HepG2 (cell line): Measurements from ENCODE around the gene CNPY4. TPM values are rescaled to one million over a fixed set of nuclear protein-coding genes. Genes with fewer than 3 reads are reported as not detected.
A peak's percentile ranks its signal among the peaks of the same experiment; 100 is the strongest.

Experiments
- BRF2 ChIP-seq: sonication (generic); formaldehyde crosslinking; IDR thresholded peaks from 2 replicates; pipeline ENCODE4 v1.8.1; 2022; ENCODE audit warnings: mild to moderate bottlenecking, missing genetic modification reagents
- CREB1 ChIP-seq, 2 experiments: fragments of 450-650 bp in 1 of 2; IDR thresholded peaks; 2 replicates each; pipeline ENCODE4 v1.6.1; 2016 to 2017; ENCODE audit warnings: control low read depth in 1 of 2, mild to moderate bottlenecking in 1 of 2, missing compliant biosample characterization in 1 of 2, missing genetic modification characterization in 1 of 2
- E2F1 ChIP-seq: sonication (generic); formaldehyde crosslinking; IDR thresholded peaks from 2 replicates; pipeline ENCODE4 v1.5.0; 2020; ENCODE audit warnings: missing genetic modification reagents
- HOXD1 ChIP-seq: sonication (generic); formaldehyde crosslinking; IDR thresholded peaks from 2 replicates; pipeline ENCODE4 v1.5.0; 2020; ENCODE audit warnings: missing genetic modification reagents
- MXD1 ChIP-seq: sonication (generic); formaldehyde crosslinking; IDR thresholded peaks from 2 replicates; pipeline ENCODE4 v1.4.0; 2020; ENCODE audit warnings: mild to moderate bottlenecking, missing genetic modification reagents
- POLR2A ChIP-seq, 2 experiments: IDR thresholded peaks; 2 replicates each; pipeline ENCODE4 v1.6.1; 2011; ENCODE audit warnings: low read depth in 2 of 2, low read length in 2 of 2, mild to moderate bottlenecking in 1 of 2, moderate library complexity in 1 of 2; ENCODE audit not compliant: insufficient read depth in 1 of 2
- RAD21 ChIP-seq: fragments of 450-650 bp; formaldehyde crosslinking; IDR thresholded peaks from 2 replicates; pipeline ENCODE4 v1.5.0; 2020; ENCODE audit warnings: mild to moderate bottlenecking
- SOX5 ChIP-seq: IDR thresholded peaks from 2 replicates; pipeline ENCODE4 v1.6.1; 2016; ENCODE audit warnings: borderline replicate concordance
- ZFP82 ChIP-seq: sonication (generic); formaldehyde crosslinking; IDR thresholded peaks from 2 replicates; pipeline ENCODE4 v1.5.1; 2020; ENCODE audit warnings: mild to moderate bottlenecking, missing genetic modification reagents, borderline replicate concordance
- ZNF142 ChIP-seq: sonication (generic); formaldehyde crosslinking; IDR thresholded peaks from 2 replicates; pipeline ENCODE4 v1.4.0; 2020; ENCODE audit warnings: missing genetic modification reagents
- ZNF30 ChIP-seq: sonication (generic); formaldehyde crosslinking; IDR thresholded peaks from 2 replicates; pipeline ENCODE4 v1.5.0; 2020; ENCODE audit warnings: mild to moderate bottlenecking, missing genetic modification reagents
- ZNF570 ChIP-seq: sonication (generic); formaldehyde crosslinking; IDR thresholded peaks from 2 replicates; pipeline ENCODE4 v1.4.0; 2020; ENCODE audit warnings: mild to moderate bottlenecking, missing genetic modification reagents, borderline replicate concordance
- ZNF788 ChIP-seq: sonication (generic); formaldehyde crosslinking; IDR thresholded peaks from 2 replicates; pipeline ENCODE4 v1.5.0; 2020; ENCODE audit warnings: mild to moderate bottlenecking, missing genetic modification reagents, borderline replicate concordance
- ZNF792 ChIP-seq: IDR thresholded peaks from 2 replicates; pipeline ENCODE4 v1.6.1; 2016
- ZSCAN21 ChIP-seq: sonication (generic); formaldehyde crosslinking; IDR thresholded peaks from 2 replicates; pipeline ENCODE4 v1.8.0; 2022; ENCODE audit warnings: mild to moderate bottlenecking, missing genetic modification reagents, moderate library complexity, borderline replicate concordance
- ZZZ3 ChIP-seq: sonication (generic); formaldehyde crosslinking; IDR thresholded peaks from 2 replicates; pipeline ENCODE4 v1.4.0; 2020; ENCODE audit warnings: missing genetic modification reagents, mild to moderate bottlenecking, borderline replicate concordance
- polyA plus RNA-seq, 8 experiments: library from polyadenylated mRNA; depleted of rRNA in 3 of 8; stranded (reverse) in 7 of 8; unstranded in 1 of 8; fragments of >200 nt; fragmentation: Illumina TruSeq in 4 of 8; extraction: Trizol in 4 of 8; gene quantifications; 2 replicates each; pipeline versions ENCODE4 v1.2.1 to v1.2.3, GENCODE V29; 2011 to 2016; ENCODE audit warnings: low read depth in 4 of 8, missing spikeins in 1 of 8, mixed read lengths in 1 of 8; ENCODE audit not compliant: insufficient read depth in 1 of 8
- total RNA-seq, 5 experiments: library from RNA; depleted of rRNA; stranded (reverse); fragments of >200 nt; fragmentation: Illumina TruSeq; extraction: Trizol; gene quantifications; 2 replicates each; pipeline ENCODE4 v1.2.3, GENCODE V29; 2016; ENCODE audit warnings: low read depth in 1 of 5
- TF ChIP-seq, protein P1 (sequence below): sonication (generic); formaldehyde crosslinking; IDR thresholded peaks from 2 replicates; pipeline ENCODE4 v1.5.0; 2020; ENCODE audit warnings: mild to moderate bottlenecking, missing genetic modification reagents
- TF ChIP-seq, protein P2 (sequence below): IDR thresholded peaks from 2 replicates; pipeline ENCODE4 v1.6.1; 2016; ENCODE audit warnings: low read depth, borderline replicate concordance
- TF ChIP-seq, protein P3 (sequence below): sonication (generic); formaldehyde crosslinking; IDR thresholded peaks from 2 replicates; pipeline ENCODE4 v1.5.1; 2020; ENCODE audit warnings: missing genetic modification reagents, mild to moderate bottlenecking, borderline replicate concordance

CNPY4 gene
- total and polyA plus RNA-seq, 2 of the 13 experiments (the other 11 are each of a cell fraction or from before 2014, with no cell fraction given): 6.2 to 12.7 TPM

- no peak for TF ChIP-seq BRF2
- no peak for TF ChIP-seq ZZZ3
- TF ChIP-seq POLR2A (IDR thresholded peaks at IDR 0.05; ENCODE audit: insufficient read depth in 1 of 2, low read depth in 2 of 2, low read length in 2 of 2): peak in 1 of 2 experiments; percentile 56; a peak in 2 of 4 replicates
- TF ChIP-seq, protein P1, sequence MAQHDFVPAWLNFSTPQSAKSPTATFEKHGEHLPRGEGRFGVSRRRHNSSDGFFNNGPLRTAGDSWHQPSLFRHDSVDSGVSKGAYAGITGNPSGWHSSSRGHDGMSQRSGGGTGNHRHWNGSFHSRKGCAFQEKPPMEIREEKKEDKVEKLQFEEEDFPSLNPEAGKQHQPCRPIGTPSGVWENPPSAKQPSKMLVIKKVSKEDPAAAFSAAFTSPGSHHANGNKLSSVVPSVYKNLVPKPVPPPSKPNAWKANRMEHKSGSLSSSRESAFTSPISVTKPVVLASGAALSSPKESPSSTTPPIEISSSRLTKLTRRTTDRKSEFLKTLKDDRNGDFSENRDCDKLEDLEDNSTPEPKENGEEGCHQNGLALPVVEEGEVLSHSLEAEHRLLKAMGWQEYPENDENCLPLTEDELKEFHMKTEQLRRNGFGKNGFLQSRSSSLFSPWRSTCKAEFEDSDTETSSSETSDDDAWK: no peak
- TF ChIP-seq SOX5 (CRISPR knock-in tag): peak; percentile 62
- no peak for TF ChIP-seq ZNF142 (CRISPR knock-in tag)
- TF ChIP-seq, protein P2, sequence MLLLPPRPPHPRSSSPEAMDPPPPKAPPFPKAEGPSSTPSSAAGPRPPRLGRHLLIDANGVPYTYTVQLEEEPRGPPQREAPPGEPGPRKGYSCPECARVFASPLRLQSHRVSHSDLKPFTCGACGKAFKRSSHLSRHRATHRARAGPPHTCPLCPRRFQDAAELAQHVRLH: peak; percentile 57
- TF ChIP-seq CREB1 (IDR thresholded peaks at IDR 0.05): no peak
- TF ChIP-seq CREB1 (CRISPR knock-in tag; IDR thresholded peaks at IDR 0.05): peak; percentile 21; the same call in 1 of the 2 replicates
- no peak for TF ChIP-seq RAD21 (CRISPR knock-in tag)
- TF ChIP-seq ZSCAN21 (CRISPR knock-in tag): 0 out of 2 replicates have a peak, but pooled peaks have one; percentile 55
- TF ChIP-seq, protein P3, sequence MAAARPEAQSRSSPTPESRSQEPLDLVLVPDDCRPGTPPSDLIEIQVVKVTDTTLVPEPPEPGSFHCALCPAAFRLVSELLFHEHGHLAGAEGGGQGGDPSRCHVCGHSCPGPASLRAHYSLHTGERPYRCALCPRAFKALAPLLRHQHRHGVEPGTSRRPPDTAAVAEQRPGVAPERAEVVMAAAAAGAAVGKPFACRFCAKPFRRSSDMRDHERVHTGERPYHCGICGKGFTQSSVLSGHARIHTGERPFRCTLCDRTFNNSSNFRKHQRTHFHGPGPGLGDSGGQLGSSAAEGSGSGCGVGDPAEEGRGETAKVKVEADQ (CRISPR knock-in tag): no peak
- TF ChIP-seq ZNF30: no peak
- TF ChIP-seq ZNF792 (CRISPR knock-in tag): peak; percentile 33
- TF ChIP-seq ZFP82 (CRISPR knock-in tag): no peak
- no peak for TF ChIP-seq ZNF570 (CRISPR knock-in tag)
- peak; percentile 79; the same call in 1 of the 2 replicates for TF ChIP-seq ZNF788 (CRISPR knock-in tag)
- no peak for TF ChIP-seq HOXD1
- no peak for TF ChIP-seq MXD1
- no peak for TF ChIP-seq E2F1 (CRISPR knock-in tag)
These were observed 2.6 kb downstream of the CNPY4 start (continued) for GRCh38 chr7:100122067-100122466.
